ENCODE data around the gene TMEM69.
"Not testable (repeated sequence)": the region's sequence is repeated elsewhere in the genome, so short reads cannot be mapped to it uniquely, and the experiment has no call there.

Gene TMEM69

DNA sequence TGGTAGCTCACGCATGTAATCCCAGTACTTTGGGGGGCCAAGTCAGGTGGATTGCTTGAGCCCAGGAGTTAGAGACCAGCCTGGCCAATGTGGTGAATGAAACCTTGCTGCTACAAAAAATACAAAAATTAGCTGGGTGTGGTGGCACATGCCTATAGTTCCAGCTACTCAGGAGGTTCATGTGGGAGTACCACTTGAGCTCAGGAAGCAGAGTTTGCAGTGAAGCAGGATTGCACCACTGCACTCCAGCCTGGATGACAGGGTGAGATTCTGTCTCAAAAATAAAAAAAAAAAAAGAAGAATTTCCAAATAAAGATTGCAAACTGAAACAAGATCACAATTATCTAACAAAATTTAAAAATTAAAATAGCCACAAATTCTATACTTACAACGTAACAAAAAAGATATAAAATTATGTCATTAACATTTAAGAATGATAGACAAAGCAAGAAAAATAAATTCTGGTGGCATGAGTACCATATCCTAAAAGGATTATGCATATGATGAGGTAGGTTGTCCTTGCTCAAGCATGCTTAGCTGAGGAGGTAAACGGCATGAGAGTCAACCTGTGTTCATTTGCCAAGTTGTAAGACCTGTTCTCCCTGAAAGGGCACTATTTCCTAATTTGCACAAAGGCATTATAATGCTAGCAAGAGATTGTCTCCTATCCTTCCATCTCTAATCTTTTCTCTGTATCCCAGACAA, 42.2 kb downstream of the TMEM69 start:
- in situ Hi-C loops (cut with HindIII; ENCODE audit: low sequenced_read_pairs): no loop called here
- H3K4me3 ChIP-seq (ENCODE audit: low read depth, low read length): no peak overlapping the region
- DNase-seq (ENCODE audit: low read depth): no peak
- TF ChIP-seq, protein P1, sequence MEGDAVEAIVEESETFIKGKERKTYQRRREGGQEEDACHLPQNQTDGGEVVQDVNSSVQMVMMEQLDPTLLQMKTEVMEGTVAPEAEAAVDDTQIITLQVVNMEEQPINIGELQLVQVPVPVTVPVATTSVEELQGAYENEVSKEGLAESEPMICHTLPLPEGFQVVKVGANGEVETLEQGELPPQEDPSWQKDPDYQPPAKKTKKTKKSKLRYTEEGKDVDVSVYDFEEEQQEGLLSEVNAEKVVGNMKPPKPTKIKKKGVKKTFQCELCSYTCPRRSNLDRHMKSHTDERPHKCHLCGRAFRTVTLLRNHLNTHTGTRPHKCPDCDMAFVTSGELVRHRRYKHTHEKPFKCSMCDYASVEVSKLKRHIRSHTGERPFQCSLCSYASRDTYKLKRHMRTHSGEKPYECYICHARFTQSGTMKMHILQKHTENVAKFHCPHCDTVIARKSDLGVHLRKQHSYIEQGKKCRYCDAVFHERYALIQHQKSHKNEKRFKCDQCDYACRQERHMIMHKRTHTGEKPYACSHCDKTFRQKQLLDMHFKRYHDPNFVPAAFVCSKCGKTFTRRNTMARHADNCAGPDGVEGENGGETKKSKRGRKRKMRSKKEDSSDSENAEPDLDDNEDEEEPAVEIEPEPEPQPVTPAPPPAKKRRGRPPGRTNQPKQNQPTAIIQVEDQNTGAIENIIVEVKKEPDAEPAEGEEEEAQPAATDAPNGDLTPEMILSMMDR (IDR thresholded peaks at IDR 0.05; ENCODE audit: low read depth, low read length, missing control alignments): no peak

DNA sequence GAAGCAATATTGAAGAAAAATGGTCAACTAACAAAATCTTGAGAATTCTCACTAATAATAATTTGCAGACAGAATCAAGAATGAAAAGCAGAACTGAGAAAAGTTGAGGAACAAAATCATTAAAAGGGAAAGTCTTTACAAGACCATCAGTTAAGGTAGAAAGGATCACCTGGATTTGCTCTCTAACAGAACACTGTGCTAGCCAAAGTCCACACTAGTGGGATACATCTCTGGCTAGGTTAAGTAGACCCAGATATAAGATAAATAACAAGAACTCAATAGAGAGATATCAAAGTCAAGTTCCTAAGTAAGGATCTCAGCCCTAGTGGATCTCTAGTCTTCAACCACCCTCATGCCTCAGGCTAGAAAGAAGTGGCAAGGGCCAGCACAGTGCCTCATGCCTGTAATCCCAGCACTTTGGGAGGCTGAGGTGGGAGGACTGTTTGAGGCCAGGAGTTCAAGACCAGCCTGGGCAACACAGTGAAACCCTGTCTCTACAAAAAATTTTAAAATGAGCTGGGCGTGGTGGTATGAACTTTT, 42.9 kb downstream of the TMEM69 start:
- no peak overlapping the region for H3K4me3 ChIP-seq (ENCODE audit: low read depth, low read length)
- DNase-seq (ENCODE audit: low read depth): no peak
- TF ChIP-seq, protein P1 (IDR thresholded peaks at IDR 0.05; ENCODE audit: low read depth, low read length, missing control alignments): no peak
- in situ Hi-C loops (cut with HindIII; ENCODE audit: low sequenced_read_pairs): no loop called here

DNA sequence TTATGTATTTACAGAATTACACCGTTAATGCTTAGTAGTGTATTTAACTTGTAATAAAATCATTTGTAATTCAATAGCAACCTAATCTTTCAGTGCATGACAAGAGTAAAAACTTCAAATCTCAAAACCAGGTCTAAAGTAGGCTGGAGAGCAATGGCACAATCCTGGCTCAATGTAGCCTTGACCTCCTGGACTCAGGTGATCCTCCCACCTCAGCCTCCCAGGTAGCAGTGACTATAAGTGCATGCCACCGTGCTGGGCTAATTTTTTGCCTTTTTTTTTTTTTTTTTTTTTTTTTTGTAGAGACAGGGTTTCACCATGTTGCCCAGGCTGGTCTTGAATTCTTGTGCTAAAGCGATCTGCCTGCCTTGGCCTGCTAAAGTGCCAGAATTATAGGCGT, 51.2 kb downstream of the TMEM69 start:
- no peak for DNase-seq (ENCODE audit: low read depth)
- TF ChIP-seq, protein P1 (IDR thresholded peaks at IDR 0.05; ENCODE audit: low read depth, low read length, missing control alignments): no peak
- in situ Hi-C loops (cut with HindIII; ENCODE audit: low sequenced_read_pairs): no loop called here
- no peak overlapping the region for H3K4me3 ChIP-seq (ENCODE audit: low read depth, low read length)

DNA sequence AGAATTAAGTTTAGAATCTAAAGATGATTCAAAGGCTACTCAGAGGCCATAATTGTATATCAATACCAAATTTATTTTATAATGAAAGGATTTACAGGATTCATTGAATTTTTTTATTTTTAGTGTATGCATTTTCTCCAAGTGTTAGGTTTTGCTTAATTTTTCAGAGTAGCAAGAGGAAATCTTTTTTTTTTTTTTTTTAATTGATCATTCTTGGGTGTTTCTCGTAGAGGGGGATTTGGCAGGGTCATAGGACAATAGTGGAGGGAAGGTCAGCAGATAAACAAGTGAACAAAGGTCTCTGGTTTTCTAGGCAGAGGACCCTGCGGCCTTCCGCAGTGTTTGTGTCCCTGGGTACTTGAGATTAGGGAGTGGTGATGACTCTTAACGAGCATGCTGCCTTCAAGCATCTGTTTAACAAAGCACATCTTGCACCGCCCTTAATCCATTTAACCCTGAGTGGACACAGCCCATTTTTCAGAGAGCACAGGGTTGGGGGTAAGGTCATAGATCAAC, 51.7 kb downstream of the TMEM69 start:
- H3K4me3 ChIP-seq (ENCODE audit: low read depth, low read length); in situ Hi-C loops (cut with HindIII; ENCODE audit: low sequenced_read_pairs); DNase-seq (ENCODE audit: low read depth): not testable (repeated sequence)

All from astrocyte of the cerebellum (primary cell).